ENCODE data around the gene WDR64.

The WDR64 gene

DNA sequence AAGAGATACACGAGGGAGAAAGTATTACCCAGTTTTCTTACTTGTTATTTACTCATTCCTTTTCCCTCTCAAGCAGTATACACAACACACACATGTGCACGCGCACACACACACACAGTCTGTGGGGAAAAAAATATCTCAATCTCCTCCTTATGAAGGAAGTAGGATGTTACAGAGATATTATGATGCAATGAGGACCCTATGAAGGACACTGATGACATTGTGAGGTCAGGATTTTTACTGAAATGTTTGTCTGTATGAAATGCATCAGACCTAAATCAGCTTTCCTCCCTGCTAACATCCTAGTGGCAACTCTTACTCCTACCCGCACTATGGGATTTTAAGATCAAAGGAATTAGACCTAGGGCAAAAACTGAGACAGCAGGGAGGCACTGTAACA is at the start of gene WDR64:
Gene WDR64, plus strand, starts transcription at position 270 of the 400 bp plus-strand sequence. CDS start 204 bp downstream, outside the sequence.
- no peak within 1 kb of the TSS for H3K27ac ChIP-seq

DNA sequence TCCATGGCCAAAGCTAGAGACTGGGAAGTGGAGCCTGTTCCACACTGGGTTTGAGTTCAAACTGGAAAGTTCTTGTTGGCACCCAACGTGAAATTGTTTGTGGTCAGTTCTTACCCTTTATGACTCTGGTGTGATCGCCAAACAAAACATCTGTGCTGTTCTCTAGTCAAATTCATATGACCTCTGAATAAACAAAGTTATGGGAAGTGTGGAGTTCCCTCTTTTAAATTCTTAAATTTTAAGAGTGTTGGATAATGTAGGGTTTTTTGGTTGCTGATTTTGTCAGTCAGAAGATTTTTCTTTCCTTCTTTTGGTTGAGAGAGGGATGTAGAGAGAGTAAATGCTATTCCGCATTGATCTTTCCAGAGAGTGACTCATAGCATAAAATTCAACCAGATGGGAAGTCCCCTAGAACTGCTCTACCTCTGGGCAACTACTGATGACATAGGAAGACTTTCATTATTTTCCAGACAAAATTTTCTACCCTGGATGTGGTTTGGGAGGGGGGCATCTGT is 48.3 kb upstream of the WDR64 start:
- no peak for DNase-seq (ENCODE audit: low read depth, low spot score)
- H3K27ac ChIP-seq, result no peak overlapping the region

More for the DNA sequence above, at the start of gene WDR64:
- no peak for DNase-seq (ENCODE audit: low read depth, low spot score)

DNA sequence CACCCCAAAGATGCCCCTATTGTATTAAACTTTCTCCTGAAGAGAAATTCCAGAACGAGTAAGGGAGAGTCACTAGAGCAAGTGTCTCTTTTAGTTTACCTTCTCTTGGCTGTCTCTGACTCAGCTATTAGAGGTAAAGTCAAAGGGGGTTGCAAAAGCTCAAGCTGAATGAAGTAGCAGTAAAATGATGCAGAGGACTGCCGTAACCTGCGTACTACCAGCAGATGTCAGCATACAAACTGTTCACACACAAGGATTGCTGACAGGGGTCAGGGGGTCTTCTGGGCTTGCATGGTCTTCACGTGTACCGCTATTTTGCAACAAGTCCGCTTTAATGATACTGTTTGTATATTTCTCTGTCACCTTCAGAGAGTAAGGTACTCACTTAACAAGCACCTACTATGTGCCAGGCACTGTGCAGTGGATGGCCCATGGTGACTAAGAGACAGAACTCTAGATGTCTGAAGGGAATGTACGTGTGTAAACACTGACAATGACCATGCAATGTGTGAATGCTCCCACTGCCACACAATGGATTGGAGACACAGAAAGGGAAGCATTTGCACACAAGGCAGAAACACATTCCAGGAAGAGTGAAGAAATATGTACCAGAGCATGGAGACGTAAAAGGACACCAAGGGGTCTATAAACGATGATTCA is 46.8 kb upstream of the WDR64 start:
- DNase-seq (ENCODE audit: low read depth, low spot score), result no peak
- H3K27ac ChIP-seq, result peak overlapping the region; percentile 90

DNA sequence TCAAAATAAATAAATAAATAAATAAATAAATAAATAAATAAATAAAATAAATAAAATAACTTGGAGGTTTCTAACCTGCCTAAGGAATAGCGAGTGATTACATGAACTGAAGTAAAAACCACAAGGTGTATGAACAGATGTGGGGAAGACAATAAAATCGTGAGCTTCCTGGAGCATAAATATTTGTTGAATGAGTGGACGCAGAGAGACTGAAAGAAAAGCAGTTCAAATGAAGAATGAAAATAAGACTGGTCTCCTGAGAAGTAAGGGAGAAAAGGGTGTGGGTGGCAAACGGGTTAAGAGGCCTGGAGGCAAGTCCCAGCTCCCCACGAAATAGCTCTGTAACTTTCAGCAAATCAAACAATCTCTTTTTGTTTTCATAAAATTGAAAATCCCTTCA is 45.5 kb upstream of the WDR64 start:
- DNase-seq (ENCODE audit: low read depth, low spot score), result peak; percentile 93
- peak overlapping the region; percentile 90 for H3K27ac ChIP-seq

DNA sequence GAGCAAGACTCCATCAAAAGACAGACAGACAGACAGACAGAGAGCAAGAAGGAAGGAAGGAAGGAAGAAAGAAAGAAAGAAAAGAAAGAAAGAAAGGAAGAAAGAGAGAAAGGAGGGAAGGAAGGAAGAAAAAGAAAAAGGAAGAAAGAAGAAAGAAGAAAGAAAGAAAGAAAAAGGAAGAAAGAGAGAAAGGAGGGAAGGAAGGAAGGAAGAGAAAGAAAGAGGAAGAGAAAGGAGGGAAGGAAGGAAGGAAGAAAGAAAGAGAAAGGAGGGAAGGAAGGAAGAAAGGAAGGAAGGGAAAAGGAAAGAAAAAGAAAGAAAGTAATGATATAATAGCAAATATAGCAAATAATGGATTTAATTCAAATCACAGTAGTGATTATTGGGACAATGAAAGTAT is 44.6 kb upstream of the WDR64 start:
- H3K27ac ChIP-seq, result peak overlapping the region; percentile 90
- no peak for DNase-seq (ENCODE audit: low read depth, low spot score)

DNA sequence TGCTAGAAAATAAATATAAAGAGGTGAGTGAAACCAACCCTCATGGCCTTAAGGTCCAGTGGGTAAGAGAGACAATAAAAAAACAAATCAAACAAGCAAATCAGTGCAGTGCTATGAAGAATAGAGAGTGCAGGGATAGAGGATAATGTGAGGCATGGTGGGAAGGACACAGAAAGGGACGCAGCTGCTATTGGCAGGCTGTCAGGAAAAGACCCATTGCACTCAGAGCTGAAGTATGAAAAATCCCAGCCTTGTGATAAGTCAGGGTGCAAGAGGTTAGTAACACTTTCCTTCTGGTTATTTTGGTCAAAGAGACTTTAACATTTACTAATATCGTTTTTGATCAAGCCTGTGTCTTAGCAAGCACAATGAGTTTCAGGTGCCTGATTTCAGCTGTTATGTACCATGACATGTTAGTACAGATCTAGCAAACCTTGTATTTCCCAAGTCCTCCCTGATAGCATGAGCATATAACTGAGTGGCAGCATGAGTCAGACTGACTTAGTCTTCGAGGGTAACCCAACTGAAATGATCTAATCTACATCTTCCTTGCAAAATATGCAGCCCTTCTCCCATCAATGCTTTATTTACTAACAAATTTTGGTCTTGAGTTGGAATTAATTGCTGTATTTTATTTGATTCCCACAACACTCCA is 43.6 kb upstream of the WDR64 start:
- H3K27ac ChIP-seq, result peak overlapping the region; percentile 90
- peak; percentile 93 for DNase-seq (ENCODE audit: low read depth, low spot score)

DNA sequence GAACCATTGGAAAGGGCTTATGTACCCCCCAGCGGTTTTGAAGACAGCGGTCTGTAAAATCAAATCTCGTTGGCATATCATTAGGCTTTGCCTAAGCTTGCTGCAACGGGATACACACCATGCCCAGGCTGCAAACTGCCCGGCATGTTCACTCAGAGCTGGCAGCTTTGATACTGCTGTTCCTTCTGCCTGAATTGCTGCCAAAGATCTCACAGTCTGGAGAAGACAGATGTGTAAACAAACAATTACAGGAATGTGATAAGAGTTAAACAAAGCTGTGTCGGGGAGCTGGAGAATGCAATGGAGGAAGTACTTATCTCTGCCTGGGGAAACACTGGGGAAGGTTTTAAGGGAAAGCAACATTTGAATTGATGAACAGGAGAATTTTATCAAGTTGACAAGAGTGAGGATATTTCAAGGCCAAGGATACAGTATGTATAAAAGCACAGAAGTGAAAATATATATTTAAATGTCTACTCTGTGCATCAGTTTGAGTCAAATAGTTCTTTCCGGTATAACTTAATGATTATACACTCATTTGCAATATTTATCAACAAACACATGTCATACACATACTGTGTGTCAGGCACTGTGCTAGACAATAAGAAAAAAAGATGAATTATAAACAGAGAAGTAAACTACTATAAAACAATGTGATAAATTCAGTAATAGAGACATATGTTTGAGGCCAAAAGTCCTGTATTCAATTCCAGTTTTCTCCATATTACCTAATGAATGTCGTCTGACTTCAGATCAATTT is 41.8 kb upstream of the WDR64 start:
- H3K27ac ChIP-seq, result peak overlapping the region; percentile 90
- no peak for DNase-seq (ENCODE audit: low read depth, low spot score)

DNA sequence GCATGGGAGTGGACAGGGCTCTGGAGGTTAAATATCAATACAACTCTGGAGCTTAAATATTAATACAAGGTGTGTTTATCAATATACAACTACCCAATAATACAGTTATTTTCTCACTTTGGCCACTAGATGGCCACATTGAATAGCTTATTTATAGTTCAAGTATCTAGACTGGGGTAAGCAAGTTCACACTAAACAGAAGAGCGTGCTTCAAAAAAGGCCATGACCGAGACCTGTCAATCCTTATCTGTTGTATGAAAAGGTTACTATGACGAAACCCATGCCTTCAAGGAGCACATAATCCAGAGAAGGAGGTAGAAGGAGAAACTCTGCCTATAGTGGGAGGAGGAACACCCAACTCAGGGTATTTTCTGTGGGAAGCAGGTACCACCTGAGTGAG is 41.0 kb upstream of the WDR64 start:
- peak; percentile 69 for DNase-seq (ENCODE audit: low read depth, low spot score)
- H3K27ac ChIP-seq, result peak overlapping the region; percentile 69

DNA sequence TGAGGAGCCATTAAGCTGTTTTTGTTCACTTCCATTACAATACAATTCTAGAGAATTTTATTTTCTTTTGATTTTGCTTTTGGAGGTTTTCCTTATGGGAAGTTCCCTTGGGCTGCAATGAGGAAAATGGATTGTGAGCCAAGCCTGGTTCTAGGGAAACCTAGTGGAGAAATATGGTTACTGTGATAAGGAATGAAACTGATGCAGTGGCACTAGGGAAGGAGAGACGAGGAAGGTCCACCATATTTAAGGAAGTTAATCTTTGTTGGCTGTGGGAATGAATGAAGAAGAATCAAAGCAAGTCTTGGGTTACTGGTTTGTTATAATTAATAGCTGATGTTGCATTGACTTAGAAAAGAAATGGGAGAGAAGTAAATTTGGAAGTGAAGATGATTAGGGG is 40.3 kb upstream of the WDR64 start:
- no peak for DNase-seq (ENCODE audit: low read depth, low spot score)
- H3K27ac ChIP-seq, result peak overlapping the region; percentile 69

DNA sequence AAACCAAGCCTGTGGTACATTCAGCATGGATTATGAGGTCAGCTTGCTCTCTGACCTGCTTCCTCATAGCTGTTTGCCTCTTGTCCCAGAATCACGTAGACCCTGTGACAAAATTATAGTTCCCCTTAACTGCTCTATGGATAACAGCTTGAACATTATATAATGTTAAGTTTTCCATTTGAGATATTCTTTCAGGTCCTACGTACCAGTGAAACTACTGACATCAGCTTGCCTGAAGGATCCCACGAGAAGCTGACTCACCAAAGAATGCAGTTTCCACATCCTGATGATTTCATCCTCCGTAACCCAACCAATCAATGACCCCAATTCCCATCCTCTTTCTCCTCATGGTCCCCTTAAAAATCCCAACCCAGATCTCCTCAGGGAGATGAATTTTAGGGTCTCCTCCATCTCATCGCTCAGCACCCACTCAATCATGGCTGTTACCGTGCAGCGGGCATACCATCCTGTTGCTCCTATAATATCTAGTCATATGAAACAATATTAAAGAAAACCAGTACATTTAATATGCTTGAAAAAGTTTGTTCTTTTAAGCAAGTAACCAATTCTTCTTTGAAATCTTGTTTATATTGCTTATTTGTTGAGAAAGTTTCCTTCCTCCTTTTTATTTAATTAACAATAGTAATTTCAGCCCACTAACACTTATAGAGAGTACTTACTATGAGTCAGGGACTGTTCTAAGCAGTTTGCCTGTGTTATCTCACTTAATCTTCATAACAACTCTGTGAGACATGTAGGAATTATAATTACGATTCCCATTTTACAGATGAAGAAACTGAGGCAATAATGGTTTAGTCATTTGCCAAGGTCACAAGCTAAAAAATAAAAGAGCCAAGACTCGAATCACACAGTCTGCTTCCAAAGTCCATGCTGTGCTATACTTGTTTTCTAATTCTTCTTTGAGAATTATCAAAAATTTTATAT is 39.3 kb upstream of the WDR64 start:
- peak overlapping the region; percentile 69 for H3K27ac ChIP-seq

DNA sequence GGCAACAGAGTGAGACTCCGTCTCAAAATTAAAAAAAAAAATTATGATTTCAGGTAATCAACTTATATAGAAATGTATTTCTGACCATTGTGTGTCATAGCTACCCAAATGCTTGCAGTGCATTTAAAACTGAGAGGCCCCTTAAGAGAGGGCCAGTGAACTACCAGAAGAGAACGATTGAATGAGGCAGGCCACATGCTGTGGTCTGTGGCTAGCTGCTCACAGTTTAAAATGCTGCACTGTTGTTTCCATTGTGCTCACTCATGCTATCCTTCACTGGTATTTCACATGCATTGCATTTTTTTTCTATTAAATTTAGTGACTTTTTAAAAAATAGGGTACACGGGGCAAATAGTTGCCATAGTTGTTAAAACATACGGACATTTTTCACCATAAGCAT is 37.9 kb upstream of the WDR64 start:
- no peak for DNase-seq (ENCODE audit: low read depth, low spot score)
- no peak overlapping the region for H3K27ac ChIP-seq

More for the DNA sequence above, 39.3 kb upstream of the WDR64 start:
- DNase-seq (ENCODE audit: low read depth, low spot score), result peak; percentile 89

DNA sequence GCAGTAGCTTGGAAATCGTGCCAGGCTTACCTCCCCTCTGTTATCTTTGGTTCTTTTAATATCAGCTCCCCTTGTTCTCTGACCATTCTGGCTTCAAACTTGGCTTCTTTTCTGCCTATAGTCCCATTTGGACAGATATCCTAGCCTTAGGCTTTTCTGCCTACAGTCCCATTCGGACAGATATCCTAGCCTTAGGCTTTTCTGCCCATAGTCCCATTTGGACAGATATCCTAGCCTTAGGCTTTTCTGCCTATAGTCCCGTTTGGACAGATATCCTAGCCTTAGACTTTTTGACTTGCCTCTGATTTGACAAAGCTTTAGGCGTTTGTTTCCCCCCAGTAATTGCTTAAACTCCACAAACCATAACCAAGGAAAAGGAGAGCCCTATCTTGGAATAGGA is 37.5 kb upstream of the WDR64 start:
- no peak for DNase-seq (ENCODE audit: low read depth, low spot score)
- H3K27ac ChIP-seq, result no peak overlapping the region

DNA sequence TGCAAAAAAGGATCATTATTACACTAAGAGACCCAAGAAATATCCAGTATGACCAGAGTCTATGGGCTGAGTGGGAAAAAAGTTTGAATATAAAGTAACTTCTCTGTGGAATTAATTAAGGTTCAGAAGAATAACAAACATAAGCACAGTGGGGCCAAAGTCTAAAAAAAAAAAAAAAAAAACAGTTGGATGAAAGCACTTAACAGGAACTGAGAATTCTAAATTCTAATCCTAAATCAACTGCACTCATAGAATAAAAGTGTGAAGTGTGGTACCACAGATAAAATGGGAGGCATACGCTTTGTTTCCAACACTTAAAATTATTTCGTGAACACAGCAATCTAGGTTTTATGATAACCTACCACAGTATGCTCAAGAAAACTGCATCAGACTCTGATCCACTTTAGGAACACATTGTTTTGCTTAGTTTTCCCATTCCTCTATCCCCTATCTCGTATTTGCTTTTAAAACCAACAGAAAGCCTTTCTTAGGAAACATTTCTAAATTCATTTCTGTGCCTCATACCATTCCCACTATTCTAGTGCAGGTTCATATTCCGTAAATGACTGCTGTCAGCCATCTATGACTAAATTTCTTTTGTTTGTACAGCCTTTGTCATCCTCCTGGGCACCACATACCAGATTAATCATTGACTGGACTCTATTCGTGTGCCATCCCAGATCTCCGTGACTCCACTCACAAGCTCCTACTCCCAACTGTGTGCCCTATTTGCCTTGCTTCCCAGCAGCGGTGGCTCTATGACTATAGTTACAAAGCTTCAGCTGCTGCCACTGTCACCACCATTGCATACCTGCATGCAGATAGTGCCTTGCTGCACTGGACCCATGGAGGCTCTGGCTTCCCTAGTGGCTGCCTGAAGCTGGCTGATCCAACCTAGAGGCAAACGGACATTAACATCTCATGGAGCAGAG is 36.8 kb upstream of the WDR64 start:
- peak overlapping the region; percentile 29 for H3K27ac ChIP-seq
- DNase-seq (ENCODE audit: low read depth, low spot score), result peak; percentile 68

DNA sequence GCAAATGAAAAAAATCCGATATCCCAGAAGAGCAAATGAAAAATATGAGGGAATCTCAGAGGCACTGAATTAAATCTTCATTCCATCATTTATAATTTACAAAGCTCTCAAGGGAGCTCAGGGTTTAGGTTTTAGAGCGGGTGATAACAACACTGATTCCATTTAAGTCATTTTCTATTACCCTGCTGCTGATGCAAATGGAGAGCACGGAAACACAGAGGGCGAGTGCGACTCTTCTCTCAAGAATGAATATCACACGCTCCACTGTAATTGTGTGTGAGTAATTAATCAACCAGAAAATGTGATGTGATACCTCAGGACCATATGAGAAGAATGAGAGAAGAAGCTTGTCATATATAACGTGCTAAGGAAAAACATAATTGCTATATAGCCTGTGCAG is 34.7 kb upstream of the WDR64 start:
- DNase-seq (ENCODE audit: low read depth, low spot score), result no peak
- H3K27ac ChIP-seq, result no peak overlapping the region

DNA sequence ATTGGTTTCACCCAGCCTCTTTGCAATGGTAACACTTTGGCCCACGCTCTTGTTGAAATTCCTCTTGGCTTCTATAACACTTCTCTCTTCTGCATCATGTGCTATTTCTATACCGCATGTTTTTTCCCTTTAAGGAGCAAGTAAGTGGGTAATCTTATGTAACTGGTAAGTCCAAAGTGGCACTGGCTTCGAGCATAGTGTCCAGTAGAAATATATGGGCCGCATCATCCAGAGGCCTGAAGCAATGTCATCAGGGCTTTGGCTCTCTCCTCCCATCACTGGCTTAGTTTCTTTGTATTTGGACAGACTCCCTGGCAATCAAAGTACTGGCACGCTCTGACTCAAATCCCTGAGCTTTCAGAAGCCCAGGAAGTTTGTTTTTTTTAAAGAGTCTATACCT is 29.4 kb upstream of the WDR64 start:
- no peak overlapping the region for H3K27ac ChIP-seq
- DNase-seq (ENCODE audit: low read depth, low spot score), result no peak

DNA sequence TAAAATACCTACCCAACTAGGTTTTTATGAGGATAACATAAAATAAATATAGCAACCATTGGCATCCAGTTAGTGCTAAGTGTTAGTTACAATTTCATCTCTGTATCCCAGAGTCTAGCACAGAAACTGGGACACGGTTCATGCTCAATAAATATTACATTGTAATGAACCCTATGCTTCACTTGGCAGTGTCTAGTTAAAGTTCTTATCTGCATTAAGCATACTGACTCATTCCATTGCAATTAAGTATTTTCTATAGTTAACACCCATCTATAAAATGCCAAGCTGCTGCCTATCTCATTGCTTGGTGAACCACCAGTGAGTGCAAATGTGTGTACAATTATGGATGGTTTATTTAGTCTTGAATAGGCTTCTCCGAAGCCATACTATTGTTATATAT is 27.1 kb upstream of the WDR64 start:
- no peak for DNase-seq (ENCODE audit: low read depth, low spot score)
- H3K27ac ChIP-seq, result no peak overlapping the region

DNA sequence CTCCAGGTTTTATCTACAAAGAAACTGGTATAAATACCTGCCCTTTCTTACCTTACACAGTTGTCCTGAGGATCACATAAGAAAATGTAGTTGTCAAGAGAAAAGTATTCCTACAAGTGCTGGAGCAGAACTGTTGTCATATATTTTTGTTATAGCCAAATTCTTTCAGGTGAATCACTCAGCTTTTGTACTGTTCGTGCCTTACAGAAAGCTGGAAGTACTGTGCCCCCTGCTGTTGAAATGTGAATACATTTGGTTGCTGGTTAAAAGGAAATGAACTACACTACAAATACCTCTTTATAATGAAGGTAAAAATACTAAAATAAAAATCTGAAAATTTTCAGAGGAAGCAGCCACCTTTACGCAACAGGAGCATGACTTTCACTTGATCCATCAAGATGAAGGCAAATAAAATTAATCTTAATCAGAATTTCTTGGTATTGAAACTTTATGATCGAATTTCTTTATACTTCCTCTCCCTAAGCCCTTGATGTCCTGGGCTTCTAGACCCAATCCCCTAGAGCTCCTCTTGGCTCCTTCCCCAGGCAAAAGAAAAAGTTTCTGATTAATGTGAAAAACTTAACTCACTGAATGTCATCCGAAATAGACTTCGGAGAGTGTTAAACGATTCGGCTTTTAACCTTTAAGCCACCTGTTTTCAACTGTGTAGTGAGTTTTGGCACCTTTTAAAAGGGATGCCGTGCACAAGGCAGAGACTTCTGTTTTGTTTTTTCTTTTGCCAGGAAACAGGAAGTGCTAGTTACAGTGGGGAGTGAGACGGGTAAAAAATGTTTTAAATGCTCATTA is 24.4 kb upstream of the WDR64 start:
- peak overlapping the region; percentile 53 for H3K27ac ChIP-seq
- no peak for DNase-seq (ENCODE audit: low read depth, low spot score)

DNA sequence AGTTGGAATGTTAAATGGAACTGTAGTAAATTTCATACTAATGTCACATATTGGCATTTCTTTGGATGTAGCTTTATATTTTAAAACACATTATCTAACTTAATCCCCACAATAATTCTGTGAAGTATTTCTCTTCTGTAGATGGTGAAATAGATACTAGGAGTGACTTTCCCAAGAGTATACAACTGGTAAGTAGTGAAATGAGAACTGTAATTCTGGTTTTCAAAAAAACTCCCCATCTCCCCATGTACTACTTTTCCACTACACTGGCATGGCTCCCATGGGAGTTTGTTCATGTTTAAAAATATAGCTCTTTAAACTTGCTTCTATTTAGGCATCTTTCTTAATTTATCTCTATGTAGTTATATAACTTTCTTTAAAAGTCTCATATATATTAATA is 22.1 kb upstream of the WDR64 start:
- H3K27ac ChIP-seq, result no peak overlapping the region
- DNase-seq (ENCODE audit: low read depth, low spot score), result no peak
